Pancreas (tissue), 10 donors: Measurements from ENCODE around the gene KIF13A. TPM values are rescaled to one million over a fixed set of nuclear protein-coding genes. Genes with fewer than 3 reads are reported as not detected.

Experiments
- ATAC-seq, 4 donors: fragments of 200-7000 bp; cut with Tn5 transposase; one replicate each; pipeline versions ENCODE4 v1.8.0 to v1.9.1; 2020; ENCODE audit warnings: mild to moderate bottlenecking in 4 of 4, moderate library complexity in 4 of 4
- DNase-seq, 6 donors: peaks; one replicate each; pipeline ENCODE4 v3.0.0-alpha.2; 2020
- FAIRE-seq: peaks from 2 replicates; lab custom pipeline; 2012; peaks lifted over from hg19 to GRCh38; lab: Jason Lieb, UNC
- H3K27ac ChIP-seq, 4 donors: fragments of 200-600 bp; sonication (generic); 1 replicate in 3 of 4; 2 replicates in 1 of 4; pipeline versions ENCODE4 v1.5.0 to v1.8.0; 2020
- H3K27me3 ChIP-seq, 4 donors: fragments of 200-600 bp; one replicate each; pipeline ENCODE4 v1.8.0; 2021
- H3K36me3 ChIP-seq, 3 donors: fragments of 200-600 bp; sonication (generic) in 1 of 3; one replicate each; pipeline versions ENCODE4 v1.5.0 to v1.8.0; 2020 to 2021
- H3K4me1 ChIP-seq, 3 donors: fragments of 200-600 bp; one replicate each; pipeline ENCODE4 v1.8.0; 2021
- H3K4me3 ChIP-seq, 4 donors: fragments of 200-600 bp; sonication (generic) in 2 of 4; one replicate each; pipeline versions ENCODE4 v1.5.0 to v1.8.0; 2020 to 2021
- H3K9me3 ChIP-seq, 4 donors: fragments of 200-600 bp; one replicate each; pipeline ENCODE4 v1.8.0; 2021
- WGBS, 2 donors: extraction: QIAGEN DNeasy Blood & Tissue Kit; methylation state at CpG; one replicate each; pipeline ENCODE4 v1.1.7; 2013; 5-methylcytosine and 5-hydroxymethylcytosine counted together
- intact Hi-C, 3 donors: fragments of 100-400 bp; cut with DNase I; formaldehyde crosslinking; loops; one replicate each; pipeline versions ENCODE4 v1.11.1 to v1.14.2; 2022
- polyA plus RNA-seq, 2 donors: library from polyadenylated mRNA; stranded (reverse); fragments of 200-250 nt; gene quantifications; one replicate each; pipeline ENCODE4 v1.2.3, GENCODE V29; 2013
- total RNA-seq, 6 donors: library from RNA; stranded (reverse); fragmentation: NEBNext Ultra II Directional in 4 of 6; extraction: Animal tissue kit (Norgen Biotek cat#: 25700) in 4 of 6; gene quantifications; one replicate each; pipeline versions ENCODE4 v1.2.1 to v1.2.4, GENCODE V29; 2021 to 2023
- TF ChIP-seq, protein P1 (sequence below), 4 donors: fragments of 200-600 bp; sonication (generic) in 3 of 4; IDR thresholded peaks; one replicate each; pipeline versions ENCODE4 v1.5.0 to v1.8.0; 2021; ENCODE audit warnings: antibody characterized with exemption in 4 of 4
- donor health status: healthy with polysubstance abuse.
- donor health status: DM: no; HTN: no; CAD: no; lungs with moderate emphysema.
- donor health status: DM: no; HTN: no; CAD: no.
- donor health status: control.
- donor health status: control.
- donor health status: Bipolar disorder and iron deficiency.
- donor health status: DM: yes; HTN: yes; CAD: no.
- donor health status: DM: no; HTN: no; CAD: no.
- donor health status: DM: no; HTN: no; CAD: no.
- donor health status: DM: yes; HTN: yes; CAD: no.

Gene KIF13A
- total and polyA plus RNA-seq, 8 donors, result 7.3 to 18.1 (median 12.5) TPM

DNA sequence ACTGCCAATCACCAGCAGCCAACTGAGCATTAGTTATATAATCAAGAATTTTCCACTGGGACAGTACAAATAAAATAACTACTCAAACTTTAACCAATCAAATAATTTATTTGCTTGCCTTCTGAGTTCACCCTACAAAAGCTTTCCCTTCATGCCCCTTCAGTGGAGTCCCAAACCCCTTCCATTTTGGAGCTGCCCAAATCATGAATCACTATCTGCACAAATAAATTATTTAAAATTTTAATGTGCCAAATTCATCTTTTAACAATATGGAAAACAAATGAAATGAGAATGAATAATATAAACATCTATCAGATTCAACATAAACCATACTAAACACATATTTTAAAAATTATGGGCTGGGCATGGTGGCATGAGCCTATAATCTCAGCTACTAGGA, 85.9 kb downstream of the KIF13A start:
- ATAC-seq (no peak), DNase-seq (no peak), FAIRE-seq (no peak)
- H3K9me3 ChIP-seq, result no peaks in the 10 kb centered on the region
- no peak overlapping the region for H3K27ac ChIP-seq
- no peak overlapping the region for H3K4me3 ChIP-seq
- TF ChIP-seq, protein P1, sequence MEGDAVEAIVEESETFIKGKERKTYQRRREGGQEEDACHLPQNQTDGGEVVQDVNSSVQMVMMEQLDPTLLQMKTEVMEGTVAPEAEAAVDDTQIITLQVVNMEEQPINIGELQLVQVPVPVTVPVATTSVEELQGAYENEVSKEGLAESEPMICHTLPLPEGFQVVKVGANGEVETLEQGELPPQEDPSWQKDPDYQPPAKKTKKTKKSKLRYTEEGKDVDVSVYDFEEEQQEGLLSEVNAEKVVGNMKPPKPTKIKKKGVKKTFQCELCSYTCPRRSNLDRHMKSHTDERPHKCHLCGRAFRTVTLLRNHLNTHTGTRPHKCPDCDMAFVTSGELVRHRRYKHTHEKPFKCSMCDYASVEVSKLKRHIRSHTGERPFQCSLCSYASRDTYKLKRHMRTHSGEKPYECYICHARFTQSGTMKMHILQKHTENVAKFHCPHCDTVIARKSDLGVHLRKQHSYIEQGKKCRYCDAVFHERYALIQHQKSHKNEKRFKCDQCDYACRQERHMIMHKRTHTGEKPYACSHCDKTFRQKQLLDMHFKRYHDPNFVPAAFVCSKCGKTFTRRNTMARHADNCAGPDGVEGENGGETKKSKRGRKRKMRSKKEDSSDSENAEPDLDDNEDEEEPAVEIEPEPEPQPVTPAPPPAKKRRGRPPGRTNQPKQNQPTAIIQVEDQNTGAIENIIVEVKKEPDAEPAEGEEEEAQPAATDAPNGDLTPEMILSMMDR (IDR thresholded peaks at IDR 0.05), result no peak
- H3K27me3 ChIP-seq, result no peaks in the 10 kb centered on the region
- H3K36me3 ChIP-seq, result peaks cover 0 to under 1% (median 0%) of the 10 kb centered on the region in 3 donors
- intact Hi-C loops, result no loop called here
- no peaks in the 10 kb centered on the region for H3K4me1 ChIP-seq

DNA sequence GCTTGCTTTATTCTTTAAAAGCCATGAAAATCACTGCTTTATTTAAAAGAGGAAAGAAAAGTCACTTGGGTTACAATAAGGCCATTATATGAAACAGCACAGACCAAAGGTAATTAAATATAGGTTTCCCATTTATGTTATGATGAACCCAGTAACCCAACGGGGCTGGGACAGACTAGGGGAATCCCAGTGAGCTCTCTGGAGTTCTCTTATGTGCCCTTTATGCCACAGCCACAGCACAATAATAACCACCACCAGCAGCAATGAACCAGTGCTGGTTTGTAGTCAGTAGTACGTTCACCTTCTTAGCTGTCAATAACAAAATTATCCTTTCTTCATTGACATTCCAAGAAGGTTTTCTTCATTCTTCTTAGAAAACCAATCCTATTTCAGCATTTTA, 87.4 kb downstream of the KIF13A start:
- 80 to 86% methylated on average over 2 of the region's 2 CpGs for WGBS, 2 donors
- ATAC-seq, result no peak
- no peak for DNase-seq
- Histone ChIP-seq H3K36me3 (peaks cover 0 to 4% (median 0%) of the 10 kb centered on the region in 3 donors), H3K4me1 (no peaks in the 10 kb centered on the region), H3K27ac (no peak overlapping the region), H3K4me3 (no peak overlapping the region), H3K9me3 (no peaks in the 10 kb centered on the region), H3K27me3 (no peaks in the 10 kb centered on the region)
- no peak for FAIRE-seq
- intact Hi-C loops, result no loop called here
- TF ChIP-seq, protein P1 (IDR thresholded peaks at IDR 0.05), result no peak

DNA sequence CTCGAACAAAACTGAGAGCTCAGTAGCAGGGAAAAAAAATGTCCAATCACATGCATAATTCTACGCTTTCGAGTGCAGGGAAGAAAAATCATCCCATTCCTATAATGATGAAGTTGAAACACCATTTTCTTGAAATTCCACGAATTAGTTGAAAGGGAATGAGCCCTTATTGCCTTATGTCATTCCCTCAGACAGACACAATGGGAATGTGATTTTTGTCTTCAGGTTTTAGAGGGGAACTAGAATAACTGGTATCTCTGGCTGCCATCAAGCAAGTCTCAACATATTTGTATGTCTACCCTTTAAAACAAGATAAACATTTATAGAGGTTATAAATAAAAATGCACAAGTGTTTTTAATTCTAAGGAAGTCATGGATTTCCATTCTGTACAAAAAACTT, 87.9 kb downstream of the KIF13A start:
- TF ChIP-seq, protein P1 (IDR thresholded peaks at IDR 0.05), result no peak
- intact Hi-C loops, result no loop called here
- Histone ChIP-seq H3K4me1 (no peaks in the 10 kb centered on the region), H3K36me3 (peaks cover 0 to 4% (median 0%) of the 10 kb centered on the region in 3 donors), H3K27ac (no peak overlapping the region), H3K9me3 (no peaks in the 10 kb centered on the region), H3K27me3 (no peaks in the 10 kb centered on the region), H3K4me3 (no peak overlapping the region)
- WGBS, 2 donors, result 91 to 96% methylated on average over 4 of the region's 4 CpGs
- FAIRE-seq, result no peak
- ATAC-seq, result no peak
- DNase-seq, result no peak

DNA sequence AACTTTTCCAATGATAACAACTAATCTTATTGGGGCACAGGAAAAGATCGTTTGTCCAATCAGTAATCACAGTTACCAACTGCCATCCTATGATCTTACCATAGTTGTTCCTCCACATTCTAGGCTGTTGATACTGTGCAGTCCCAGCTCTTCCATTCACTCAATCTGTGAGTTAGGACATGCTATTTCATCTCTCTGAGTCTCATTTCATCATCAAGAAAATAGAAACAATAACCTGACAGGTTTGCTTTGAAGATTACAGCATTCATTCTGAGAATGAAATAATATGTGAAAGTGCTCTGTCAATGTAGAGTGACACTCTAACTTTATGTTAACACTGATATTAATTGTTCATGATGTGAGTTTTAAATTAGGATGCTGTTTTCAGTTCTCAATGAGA, 89.8 kb downstream of the KIF13A start:
- Histone ChIP-seq H3K4me3 (no peak overlapping the region), H3K36me3 (peaks cover 0 to 4% (median 0%) of the 10 kb centered on the region in 3 donors), H3K9me3 (no peaks in the 10 kb centered on the region), H3K27me3 (no peaks in the 10 kb centered on the region), H3K4me1 (no peaks in the 10 kb centered on the region), H3K27ac (no peak overlapping the region)
- no peak for DNase-seq
- intact Hi-C loops, result no loop called here
- 83 to 88% methylated on average over 1 of the region's 1 CpG for WGBS, 2 donors
- TF ChIP-seq, protein P1 (IDR thresholded peaks at IDR 0.05), result no peak
- no peak for ATAC-seq
- no peak for FAIRE-seq

DNA sequence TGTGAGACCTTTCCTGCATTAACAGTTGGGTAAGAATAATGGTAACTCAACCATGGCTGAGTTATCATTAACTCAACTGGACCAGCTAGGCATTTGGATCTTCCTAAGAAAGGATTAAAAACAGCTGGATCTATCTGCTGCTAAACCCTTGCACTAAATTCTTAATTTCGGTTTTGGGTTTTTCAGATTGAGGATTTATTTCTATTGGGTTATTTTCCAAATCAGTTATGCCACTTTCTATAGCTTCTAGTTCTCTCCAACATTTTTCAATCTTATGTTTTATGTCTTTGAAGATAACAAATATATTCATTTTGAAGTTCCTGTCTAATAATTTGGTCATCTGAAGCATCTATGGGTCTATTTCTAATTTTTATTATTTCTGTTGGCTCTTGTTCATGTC, 92.5 kb downstream of the KIF13A start:
- no peak for ATAC-seq
- TF ChIP-seq, protein P1 (IDR thresholded peaks at IDR 0.05), result no peak

More for the DNA sequence above, 92.5 kb downstream of the KIF13A start:
- intact Hi-C loops, result no loop called here
- H3K27me3 ChIP-seq, result no peaks in the 10 kb centered on the region
- no peaks in the 10 kb centered on the region for H3K9me3 ChIP-seq
- DNase-seq (no peak), FAIRE-seq (no peak)
- no peak overlapping the region for H3K27ac ChIP-seq
- peaks cover 0 to 4% (median 0%) of the 10 kb centered on the region in 3 donors for H3K36me3 ChIP-seq
- no peaks in the 10 kb centered on the region for H3K4me1 ChIP-seq
- no peak overlapping the region for H3K4me3 ChIP-seq
- 97 to 100% methylated on average over 1 of the region's 1 CpG for WGBS, 2 donors
